ENCODE data around the gene SP2.

SP2 gene

DNA sequence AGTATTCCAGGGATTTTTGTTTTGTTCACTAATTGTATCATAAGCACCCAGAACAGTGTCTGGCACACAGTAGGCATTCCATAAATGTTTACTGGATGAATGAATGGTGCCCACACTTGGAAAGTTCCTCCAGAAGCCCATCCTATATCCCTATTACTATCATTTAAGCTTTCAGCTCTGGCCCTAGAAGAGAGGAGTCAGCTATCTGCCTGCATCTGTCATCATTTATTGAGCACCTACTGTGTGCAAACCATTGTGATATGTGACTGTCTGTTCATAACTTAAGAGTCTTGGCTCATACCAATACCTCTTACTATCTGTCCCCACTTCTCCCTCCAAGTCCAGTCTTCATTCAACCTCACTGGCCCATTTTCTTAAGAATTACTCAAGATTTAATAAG lies 25.0 kb upstream of the SP2 start:
- no peak for DNase-seq

DNA sequence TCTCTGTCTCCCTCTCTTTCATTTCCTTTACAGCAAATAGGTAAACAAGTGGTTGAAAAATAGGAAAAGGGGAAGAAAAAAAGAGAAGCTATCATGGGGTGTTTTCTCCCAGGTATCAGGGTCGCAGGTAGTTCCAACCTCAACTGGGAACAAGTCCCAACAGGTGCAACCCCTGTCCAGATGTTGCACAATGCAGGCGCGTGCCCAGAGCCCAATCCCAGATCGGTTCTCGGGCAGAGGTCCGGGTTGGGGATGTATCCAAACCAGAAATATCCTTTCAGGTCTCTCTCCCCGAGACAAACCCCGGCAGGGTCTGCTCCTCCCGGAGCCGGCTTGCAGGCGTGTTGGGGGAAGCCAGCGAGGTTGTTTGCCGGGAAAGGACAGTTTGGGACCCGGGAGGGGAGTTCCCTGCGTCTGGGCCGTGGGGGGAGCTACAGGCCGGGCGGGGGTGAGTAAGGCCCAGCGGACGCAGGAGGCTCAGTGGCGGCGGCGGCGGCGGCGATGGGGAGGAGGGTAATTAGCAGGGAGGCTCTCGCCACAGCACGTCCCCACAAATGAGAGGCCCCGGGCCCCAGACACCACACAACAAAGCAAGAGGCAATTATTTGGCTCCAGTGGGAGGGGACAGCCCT lies 23.9 kb upstream of the SP2 start:
- no peak for DNase-seq

DNA sequence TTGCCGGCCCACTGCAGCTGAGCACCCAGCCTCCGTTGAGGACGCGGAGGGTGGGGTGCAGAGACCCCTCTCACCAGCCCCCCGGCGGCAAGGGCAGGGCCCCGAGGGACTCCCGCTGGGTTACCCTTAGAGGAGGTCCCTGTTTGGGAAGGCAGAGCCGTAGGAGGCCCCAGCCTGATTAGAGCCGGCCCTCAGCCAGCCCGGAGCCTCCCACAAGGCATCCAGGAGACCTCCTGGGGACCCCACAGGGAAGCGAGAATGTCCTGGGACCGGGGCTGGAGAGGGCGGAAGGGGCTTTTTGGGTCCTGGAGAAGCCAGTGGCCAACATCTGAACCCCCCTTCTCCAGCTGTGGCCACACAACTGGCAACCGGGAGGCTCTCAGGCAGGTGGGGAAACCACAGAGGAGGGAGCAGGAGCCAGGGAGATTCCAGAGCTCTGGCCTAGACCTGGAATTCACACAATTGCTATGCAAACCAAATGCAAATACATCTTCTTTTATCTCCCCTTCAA lies 23.3 kb upstream of the SP2 start:
- no peak for DNase-seq

DNA sequence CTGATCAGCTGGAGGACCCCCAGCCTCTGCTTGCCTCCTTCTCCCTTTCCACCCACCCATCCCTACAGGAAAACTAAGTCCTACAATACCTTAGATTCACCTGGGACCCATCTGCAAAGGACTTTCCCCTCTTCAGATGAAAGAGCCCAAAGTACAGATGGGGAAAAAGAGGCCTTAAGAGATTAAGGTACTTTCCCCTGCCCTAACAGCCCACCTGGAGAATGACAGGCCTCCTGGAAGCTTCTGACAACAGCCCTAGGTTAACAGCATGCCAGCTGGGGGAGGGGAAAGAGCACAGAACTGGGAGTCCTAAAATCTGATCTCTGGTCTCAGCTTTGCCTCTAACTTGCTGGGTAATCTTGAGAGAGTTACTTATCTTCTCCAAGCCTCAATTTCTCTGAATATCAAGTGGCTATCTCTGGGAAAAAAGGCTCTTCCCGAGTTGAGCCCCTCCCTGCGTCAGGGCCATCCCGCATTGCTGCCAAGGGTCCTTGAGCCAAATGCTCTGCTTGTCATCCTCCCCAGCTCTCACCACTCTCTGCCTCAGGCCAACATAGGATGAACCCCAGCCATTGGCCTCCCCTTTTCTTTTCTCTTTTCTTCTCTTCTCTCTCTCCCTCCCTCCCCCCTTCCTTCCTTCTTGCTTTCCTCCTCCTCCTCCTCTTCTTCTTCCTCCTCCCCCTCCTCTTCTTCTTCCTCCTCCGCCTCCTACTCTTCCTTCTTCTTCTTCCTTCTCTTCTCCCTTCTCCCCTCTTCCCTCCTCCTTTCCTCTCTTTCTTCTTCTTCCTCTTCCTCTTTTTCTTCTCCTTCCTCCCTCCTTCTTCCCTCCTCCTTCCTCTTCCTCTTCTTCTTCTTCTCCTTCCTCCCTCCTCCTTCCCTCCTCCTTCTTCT lies 22.6 kb upstream of the SP2 start:
- no peak for DNase-seq

DNA sequence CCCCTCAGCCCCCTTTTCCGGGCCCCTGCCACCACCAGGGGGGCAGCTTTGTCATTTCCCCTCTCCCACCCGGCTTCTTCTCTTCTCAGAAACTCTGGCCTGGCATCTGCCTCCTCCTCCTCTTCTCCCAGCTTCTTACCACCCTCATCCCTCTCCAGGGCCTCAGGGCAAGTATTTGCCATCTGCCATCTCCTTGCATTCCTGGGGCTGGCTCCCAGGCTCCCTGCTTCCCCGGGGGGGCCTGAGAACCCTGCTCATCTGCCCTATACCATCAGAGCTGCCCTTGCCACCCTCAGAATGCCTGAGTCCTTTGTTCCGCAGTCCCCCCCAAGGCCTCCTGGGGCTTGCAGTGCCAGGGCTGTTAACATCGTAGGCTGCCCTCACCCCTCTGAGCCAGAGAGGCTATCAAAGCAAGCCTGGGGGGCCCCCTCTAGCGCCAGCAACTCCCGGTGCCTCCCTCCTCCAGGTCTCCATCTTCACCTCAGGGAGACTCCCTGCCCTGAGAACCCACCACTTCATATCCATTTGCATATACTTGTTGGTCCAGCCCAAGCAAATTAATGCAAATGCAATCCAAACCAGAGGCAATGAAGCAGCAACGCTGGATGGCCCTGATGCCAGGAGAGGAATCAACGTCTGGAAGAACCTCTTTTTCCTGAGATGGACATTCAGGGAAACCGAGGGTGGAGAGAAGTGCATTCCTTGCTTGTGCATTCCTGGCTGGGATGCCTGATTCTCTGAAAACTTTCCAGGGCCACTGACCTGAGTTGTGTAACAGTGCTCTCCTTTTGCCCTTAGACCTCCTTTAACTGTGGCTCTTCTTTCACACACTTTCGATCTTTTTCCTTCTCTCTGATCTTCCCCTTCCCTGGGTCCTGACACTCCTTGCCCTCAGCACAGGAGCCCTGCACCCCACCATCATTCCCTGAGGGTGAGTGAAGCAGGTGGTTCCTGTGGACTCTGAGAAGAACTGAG lies 20.7 kb upstream of the SP2 start:
- no peak for DNase-seq

DNA sequence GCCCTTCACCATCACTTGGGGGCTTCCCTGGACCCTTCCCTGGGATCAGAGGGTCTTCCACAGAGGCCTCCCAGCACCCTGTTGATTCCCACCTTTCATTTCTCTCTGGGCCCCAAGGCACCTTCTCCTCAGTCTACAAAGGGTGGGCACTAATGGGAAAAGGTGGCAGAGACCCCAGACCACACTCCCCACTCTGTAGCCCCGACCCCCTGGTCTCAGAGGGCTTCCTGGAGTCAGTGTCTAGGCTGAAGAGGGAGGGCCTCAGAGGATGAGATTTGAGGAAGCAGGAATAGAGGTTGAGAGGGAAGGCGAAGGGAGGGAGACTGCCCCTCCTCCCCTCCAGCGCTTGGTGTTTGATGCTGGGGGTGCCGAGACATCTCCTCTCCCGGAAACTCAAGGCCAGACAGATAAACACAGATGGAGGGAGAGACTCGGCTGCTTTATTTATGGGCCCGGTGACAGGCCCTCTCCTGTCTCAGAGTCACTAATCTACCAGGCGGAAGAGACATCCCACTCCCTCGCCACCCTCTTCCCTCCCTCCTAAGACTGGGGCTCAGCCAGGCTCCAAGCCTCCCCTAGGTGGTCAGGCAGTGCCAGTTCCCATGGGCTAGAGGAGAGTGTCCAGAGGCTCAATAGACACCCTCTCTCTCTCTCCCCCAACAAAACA lies 18.5 kb upstream of the SP2 start:
- DNase-seq, result no peak

DNA sequence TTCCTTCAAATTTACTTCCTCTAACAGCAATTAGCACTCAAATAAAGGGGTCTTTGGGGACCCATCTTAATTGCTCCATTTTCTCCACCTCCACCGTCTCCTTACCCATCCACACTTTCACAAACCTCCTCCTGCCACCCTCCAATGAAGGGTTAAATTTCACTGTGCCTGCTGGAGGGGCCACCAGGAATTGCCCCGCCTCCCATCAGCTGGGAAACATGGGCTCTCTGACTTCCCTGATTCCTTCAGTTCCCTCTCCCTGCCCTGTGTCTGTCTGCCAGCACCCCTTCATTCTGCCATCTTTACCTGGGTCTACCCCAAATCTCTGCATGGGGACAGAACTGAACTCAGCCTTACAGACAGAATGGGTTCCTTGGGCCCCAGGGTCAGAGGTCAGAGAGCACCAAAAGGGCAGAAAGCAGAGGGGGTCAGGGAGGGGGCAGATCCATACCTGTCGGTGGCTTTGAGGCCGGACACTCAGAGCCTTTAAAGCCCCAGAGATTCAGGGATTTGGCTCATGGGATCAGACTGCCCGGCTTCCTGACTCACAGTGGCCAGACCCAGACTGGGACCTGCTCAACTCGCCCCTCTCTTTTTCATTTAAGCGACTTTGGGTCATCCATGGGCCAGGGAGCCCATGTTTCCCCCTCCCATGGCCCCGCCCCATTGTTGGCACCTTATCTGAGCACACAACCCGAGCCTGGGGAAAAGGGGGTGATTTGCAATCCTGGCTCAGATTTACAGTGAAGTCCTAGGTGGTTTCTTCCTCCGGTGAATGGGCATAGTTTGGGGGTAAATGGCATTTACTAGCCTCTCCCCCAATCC lies 17.6 kb upstream of the SP2 start:
- DNase-seq, result no peak

DNA sequence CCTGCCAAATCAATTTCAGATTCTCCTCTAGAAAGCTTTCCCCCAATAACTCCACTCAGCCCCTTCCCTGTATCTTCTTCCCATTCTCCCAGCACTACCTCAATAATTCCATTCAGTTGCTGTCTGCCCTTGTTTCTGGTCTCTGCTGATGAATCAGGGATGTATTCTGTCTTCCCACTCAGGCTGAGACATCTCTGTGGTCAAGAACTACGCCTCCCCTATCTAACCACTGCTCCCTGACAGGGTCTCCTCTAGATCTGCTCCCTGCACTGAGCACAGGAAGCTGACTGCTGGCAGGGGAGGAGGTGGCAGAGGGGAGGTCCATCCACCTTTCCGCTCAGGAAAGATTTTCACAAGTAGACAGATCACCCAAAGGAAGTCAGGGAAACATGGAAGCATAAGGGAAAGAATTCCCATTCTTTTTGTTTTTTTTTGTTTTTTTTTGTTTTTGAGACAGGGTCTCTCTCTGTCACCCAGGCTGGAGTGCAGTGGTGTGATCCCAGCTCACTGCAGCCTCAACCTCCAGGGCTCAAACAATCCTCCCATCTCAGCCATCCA lies 16.9 kb upstream of the SP2 start:
- DNase-seq, result no peak

DNA sequence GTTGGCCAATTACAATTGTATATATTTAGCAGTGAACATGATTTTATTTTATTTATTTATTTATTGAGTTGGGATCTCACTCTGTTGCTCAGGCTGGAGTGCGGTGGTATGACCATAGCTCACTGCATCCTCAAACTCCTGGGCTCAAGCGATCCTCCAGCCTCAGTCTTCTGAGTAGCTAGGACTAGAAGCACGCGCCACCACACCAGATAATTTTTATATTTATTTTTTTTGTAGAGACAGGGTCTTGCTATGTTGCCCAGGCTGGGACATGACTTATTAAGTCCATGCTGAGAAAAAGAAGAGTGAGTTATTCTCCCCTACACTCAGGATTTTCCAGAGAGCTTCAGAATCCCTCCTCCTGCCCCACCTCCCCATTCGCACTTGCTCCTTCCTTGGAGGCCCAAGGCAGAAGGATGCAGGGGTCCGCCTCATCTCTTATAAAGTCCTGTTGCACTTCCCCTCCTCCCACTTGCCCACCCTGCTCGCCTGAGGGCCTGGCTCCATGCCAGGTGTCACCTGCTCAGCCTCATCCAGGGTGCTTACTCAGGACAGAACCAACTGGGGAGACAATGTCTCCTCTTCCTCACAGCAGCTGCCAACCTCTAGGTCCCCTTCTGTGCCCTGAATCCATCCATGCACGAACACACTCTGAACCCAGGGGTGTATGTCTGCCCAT lies 16.1 kb upstream of the SP2 start:
- DNase-seq, result no peak

DNA sequence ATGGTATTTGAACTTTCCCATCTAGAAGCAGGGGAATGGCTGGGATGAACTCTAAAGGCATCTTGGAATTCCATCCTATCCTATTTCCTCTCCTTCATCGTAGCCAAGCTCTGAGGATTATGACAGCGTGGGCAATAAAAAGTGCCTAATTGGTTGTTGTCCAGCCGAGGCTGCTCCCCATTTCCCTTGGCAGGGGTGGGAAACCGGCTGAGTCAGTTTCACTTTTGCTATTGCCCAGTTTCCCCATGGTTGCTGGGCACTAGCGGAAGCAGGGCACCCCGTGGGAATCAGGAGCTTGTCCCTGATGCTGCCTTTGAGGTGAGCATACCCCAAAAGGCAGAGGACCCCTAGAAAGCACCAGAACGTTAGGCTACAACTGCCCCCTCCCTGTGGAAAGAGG lies 13.8 kb upstream of the SP2 start:
- DNase-seq, result no peak

DNA sequence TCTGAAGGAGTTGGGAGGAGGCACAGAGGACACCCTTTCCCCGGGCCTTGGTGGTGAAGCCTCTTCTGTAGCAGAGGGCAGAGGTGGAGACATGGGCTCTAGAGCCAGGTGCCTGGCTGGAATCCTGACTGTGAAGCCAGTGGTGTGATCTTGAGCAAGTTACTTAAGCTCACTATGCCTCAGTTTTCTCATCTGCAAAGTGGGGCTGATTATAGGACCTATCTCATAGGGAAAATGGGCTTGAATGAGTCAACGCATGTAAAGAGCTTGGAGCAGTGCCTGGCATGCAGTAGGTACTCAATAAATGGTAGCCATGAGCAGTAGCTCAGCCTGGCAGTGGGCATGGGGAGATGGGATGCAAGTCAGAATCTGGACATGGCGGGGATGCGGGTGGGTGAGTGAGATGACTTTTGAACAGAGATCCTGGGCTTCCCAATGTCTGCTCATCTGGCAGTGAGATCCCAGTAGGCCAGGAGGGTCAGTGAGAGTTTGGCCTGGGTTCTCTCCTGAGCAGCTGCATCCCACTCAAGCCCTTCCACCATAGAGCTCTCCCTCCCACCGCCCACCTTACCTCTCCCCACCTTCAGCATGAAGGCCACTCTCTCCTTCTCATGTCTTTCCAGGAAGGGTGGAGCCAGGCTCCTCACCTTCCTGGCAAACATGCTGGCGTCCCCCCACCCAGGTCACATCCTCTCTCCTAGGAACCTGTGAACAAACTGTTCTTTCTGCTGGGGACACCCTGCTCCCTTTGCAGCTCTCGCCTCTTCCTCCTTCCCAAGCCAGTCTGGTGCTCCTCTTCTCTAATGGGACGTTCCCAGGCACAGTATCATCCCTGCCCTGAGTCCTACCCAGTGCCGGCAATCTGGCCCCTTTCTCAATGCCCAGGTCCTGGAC lies 13.1 kb upstream of the SP2 start:
- DNase-seq, result no peak

DNA sequence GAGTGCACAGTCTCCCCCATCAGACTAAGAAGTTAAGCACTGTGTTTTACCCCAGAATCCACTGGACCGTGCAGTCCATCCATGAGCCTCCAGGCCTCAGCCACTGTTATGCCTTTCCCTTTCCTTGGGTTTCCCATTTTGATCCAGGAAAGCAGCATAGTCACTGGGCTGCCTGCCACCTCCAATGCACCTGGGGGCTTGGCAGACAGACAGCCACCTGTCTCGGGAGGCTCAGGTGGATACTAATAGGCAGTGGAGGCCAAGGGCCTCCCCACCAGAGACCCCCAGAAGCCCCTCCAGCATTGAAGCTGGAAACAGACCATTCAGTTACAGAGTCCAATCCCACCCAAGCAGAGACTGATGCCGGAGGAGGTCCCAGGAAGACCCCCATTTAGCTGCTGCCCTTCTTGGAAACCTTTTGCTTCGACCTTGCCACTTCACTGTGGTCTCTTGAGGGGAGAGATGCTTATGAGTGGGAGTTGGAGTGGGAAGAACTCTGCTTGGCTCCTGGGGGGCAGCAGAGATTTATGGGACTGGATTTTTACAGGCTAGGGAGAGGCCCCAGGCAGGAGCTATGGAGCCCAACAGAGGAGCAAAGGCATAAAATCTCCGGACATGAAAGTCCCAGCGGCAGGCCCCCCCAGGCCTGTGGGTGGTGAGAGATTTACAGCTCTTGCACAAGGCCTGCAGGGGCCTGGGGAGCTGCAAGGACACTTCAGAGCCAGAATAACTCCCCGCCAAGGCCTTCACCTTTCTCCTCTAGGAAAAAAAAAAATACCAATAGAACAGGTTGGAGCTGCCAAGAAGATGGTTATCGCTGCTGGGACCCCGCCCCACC lies 12.2 kb upstream of the SP2 start:
- no peak for DNase-seq

DNA sequence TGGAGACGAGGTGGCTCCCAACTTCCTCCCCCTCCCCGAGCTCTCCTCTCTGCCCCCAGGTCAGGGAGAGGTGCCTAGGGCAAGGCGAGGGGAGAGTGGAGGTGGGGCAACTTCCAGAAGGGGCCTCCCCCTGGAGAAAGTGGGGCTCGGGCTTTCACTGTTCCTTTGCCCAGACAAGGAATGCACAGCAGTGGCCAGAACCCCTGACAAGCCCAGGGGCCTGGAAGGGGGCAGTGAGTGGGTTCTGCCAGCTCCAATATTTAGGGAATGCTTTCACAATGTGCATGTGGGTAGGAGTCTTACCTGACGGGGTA lies 11.7 kb upstream of the SP2 start:
- DNase-seq, result no peak

DNA sequence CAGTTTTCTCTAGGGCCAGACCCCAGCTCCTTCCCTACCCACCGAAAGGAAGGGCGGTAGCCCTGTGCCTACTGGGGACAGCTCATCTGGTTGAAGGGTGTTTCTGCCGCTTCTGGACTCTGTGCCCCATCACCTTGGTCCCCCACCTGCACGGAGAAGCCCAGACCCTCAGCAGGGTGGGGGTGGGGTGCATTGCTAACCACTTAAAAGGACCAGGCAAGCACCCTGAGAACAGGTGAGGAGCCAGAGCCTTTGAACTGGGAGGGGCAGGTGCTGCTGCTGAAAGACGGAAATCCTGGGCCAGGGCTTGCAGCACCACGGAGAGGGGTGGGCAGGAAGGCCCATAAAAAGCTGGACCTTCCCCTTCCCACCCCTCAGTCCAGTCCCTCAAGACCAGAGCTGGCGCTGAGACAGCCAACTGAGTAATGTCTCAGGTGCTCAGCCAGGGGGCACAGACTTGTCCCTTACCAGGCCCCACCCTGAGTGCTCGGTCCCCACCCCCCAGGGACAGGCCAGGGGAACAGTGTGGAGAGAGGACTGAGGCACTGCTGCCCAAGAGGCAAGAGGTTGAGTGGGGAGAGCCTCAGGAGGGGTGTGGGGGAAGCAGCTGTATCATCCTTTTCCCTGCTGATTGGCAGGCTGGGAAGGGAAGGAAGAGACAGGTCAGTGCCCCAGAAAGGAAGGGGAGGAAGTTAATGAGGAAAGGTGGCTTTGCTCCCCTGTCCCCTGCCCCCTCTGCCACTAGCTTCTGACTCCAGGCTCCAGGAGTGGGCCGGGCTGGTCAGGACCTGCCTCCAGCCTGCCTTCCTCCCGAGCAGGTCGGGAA lies 10.9 kb upstream of the SP2 start:
- no peak for DNase-seq

DNA sequence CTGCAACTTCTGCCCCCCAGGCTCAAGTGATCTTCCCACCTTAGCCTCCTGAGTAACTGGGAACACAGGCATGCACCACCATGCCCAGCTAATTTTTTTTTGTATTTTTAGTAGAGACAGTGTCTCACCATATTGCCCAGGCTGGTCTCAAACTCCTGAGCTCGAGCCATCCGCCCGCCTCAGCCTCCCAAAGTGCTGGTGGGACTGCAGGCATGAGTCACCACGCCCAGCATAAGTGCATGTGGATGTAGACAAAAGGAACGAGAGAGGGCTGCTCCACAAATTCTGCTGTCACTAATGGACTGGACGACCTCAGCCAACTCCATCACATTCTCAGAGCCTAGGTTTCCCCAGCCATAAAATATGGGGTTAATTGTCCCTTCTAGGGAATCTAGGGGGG lies 7.7 kb upstream of the SP2 start:
- no peak for DNase-seq

DNA sequence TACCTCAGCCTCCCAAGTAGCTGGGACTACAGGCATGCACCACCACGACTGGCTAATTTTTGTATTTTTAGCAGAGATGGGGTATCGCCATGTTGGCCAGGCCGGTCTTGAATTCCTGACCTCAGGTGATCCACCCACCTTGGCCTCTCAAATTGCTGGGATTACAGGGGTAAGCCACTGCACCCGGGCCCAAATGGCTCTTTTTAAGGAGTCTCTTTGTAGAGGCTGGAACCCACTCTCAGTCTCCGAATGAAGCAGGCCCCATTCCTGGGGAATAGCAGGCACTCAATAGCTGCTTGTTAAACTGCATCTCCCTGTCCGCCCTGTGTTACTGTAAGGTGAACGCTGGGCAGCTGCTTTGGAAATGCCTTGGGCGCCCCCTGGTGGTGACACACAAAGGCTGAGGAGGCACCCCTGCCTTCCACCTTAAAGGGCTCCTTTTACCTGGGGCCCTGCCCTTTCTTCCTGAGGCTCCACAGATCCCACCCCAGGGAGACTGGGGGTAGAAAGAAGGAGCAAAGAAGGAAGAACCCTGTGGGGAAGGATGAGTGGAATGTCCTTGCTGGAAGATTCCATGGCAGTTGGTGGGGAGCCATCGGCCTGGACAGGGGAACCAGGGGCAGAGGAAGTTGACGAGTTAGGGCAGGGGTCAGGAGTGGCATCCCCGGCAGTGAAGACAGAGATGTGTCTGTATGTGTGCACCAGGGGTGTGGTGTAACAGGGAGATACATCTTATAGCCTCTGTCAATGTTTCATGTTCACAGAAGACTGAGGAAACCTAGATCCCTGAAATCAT lies 6.1 kb upstream of the SP2 start:
- DNase-seq, result peak; percentile 62

DNA sequence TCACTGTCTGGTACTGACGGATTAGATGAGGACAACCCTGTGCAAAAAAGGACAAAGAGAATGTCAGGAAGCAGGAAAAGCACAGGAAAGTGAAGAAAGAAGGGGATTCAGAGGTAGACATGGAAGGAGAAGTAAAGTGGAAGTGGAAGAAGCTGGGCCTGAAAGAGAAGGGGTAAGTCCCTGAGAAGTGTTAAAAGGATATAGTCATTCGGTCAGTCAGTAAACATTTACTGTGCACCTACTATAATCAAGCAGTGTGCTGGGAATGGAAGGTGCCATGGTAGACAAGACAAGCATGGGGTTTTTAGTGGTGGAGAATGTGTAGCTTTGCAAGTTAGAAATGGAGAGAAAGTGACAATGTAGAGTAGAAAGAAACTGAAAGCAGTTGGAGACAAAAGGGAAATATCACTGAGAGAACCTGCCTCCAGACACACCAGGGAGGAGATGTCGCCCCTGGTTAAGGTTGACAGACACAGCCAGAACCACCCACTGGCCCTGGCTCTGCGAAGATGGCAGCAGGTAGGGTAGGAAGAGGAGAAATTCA lies 4.4 kb upstream of the SP2 start:
- no peak for DNase-seq
